Endothelial cell of hepatic sinusoid (primary cell): Measurements from ENCODE around the gene ENG.

Experiments
- in situ Hi-C: cut with HindIII; loops from 2 replicates; pipeline ENCODE4 v1.10.0; 2017; ENCODE audit warnings: low sequenced_read_pairs

Gene ENG

GRCh38 chr9:127867356-127868277 is 13.2 kb upstream of the ENG start:
- in situ Hi-C loops: loop anchor here (25.0 kb wide), 1 partner anchor 105 kb away; no protein-coding TSS in a partner anchor

GRCh38 chr9:127866535-127866934 is 12.1 kb upstream of the ENG start:
- in situ Hi-C loops: loop anchor here (25.0 kb wide), 1 partner anchor 104 kb away; no protein-coding TSS in a partner anchor

GRCh38 chr9:127865645-127866464 is 11.4 kb upstream of the ENG start:
- in situ Hi-C loops: loop anchor here (25.0 kb wide), 1 partner anchor 104 kb away; no protein-coding TSS in a partner anchor

GRCh38 chr9:127863191-127863621 is 8.7 kb upstream of the ENG start:
- in situ Hi-C loops: loop anchor here (25.0 kb wide), 1 partner anchor 101 kb away; no protein-coding TSS in a partner anchor

- in situ Hi-C loops: loop anchor here (25.0 kb wide), 1 partner anchor 100 kb away; no protein-coding TSS in a partner anchor
Measured at GRCh38 chr9:127862075-127863011, 7.9 kb upstream of the ENG start.

- in situ Hi-C loops: loop anchor here (25.0 kb wide), 1 partner anchor 98 kb away; no protein-coding TSS in a partner anchor
Measured at GRCh38 chr9:127860779-127861178, 6.3 kb upstream of the ENG start.

- in situ Hi-C loops: loop anchor here (25.0 kb wide), 1 partner anchor 98 kb away; no protein-coding TSS in a partner anchor
Measured at GRCh38 chr9:127860260-127860659, 5.8 kb upstream of the ENG start.

- in situ Hi-C loops: loop anchor here (25.0 kb wide), 1 partner anchor 96 kb away; no protein-coding TSS in a partner anchor
Measured at GRCh38 chr9:127858041-127858512, 3.6 kb upstream of the ENG start.

- in situ Hi-C loops: loop anchor here (25.0 kb wide), 1 partner anchor 95 kb away; no protein-coding TSS in a partner anchor
Measured at GRCh38 chr9:127857278-127857677, 2.8 kb upstream of the ENG start.

GRCh38 chr9:127856729-127857116 is 2.3 kb upstream of the ENG start:
- in situ Hi-C loops: loop anchor here (25.0 kb wide), 1 partner anchor 94 kb away; no protein-coding TSS in a partner anchor

- in situ Hi-C loops: loop anchor here (25.0 kb wide), 1 partner anchor 94 kb away; no protein-coding TSS in a partner anchor
Measured at GRCh38 chr9:127856094-127856728, 1.8 kb upstream of the ENG start.

GRCh38 chr9:127855522-127855921 is 1.1 kb upstream of the ENG start:
- in situ Hi-C loops: loop anchor here (25.0 kb wide), 1 partner anchor 93 kb away; no protein-coding TSS in a partner anchor

- in situ Hi-C loops: loop anchor here (25.0 kb wide), 1 partner anchor 93 kb away; no protein-coding TSS in a partner anchor
Measured at GRCh38 chr9:127854960-127855359, 502 bp upstream of the ENG start.

- in situ Hi-C loops: loop anchor here (25.0 kb wide), 1 partner anchor 91 kb away; no protein-coding TSS in a partner anchor
Measured at GRCh38 chr9:127853312-127854183, 910 bp downstream of the ENG start.

- in situ Hi-C loops: loop anchor here (25.0 kb wide), 1 partner anchor 91 kb away; no protein-coding TSS in a partner anchor
Measured at GRCh38 chr9:127852829-127853228, 1.6 kb downstream of the ENG start.

GRCh38 chr9:127850286-127850830 is 4.1 kb downstream of the ENG start:
- in situ Hi-C loops: loop anchor here (25.0 kb wide), 1 partner anchor 88 kb away; no protein-coding TSS in a partner anchor

- in situ Hi-C loops: no loop called here
Measured at GRCh38 chr9:127848756-127849504, 5.5 kb downstream of the ENG start.
